ENCODE data around the gene FHL2.

The FHL2 gene

DNA sequence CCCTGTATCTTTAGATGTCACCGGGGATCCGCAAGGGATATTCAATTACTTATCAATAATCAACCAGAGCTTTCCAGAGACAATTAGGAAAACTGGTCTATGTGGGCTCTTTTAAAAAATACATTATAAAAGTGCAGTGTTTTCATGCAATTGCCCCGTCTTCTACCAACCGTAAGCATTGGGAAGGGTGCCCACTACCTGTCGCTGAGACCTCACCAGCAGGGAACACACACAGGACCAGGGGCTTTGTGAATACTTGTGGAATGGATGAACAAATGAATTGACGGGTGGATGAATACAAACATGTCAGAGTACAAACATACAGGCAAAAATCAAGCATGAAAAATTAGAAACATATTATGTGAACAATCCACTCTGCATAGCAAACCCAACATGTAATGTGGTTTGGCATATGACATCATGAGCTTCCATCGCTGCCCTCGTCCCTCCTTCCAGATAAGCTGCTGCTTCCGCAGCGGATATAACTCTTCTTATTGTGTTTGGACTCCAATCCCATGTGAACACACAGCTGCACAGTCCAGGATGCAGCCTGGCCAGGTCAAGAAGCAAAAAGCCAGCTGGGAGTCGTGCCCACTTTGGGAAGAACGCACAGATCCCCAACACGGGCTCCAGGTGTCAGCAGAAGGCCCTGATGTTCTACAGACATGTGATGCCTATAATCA lies 5.3 kb downstream of the FHL2 start:
- POLR2A ChIA-PET (ENCODE audit: low non-redundant PET): no interaction called here
- H3K27ac ChIP-seq: no peak overlapping the region
- CTCF ChIA-PET: no interaction called here
- no peak for DNase-seq (ENCODE audit: low spot score)
- TF ChIP-seq, protein P1, sequence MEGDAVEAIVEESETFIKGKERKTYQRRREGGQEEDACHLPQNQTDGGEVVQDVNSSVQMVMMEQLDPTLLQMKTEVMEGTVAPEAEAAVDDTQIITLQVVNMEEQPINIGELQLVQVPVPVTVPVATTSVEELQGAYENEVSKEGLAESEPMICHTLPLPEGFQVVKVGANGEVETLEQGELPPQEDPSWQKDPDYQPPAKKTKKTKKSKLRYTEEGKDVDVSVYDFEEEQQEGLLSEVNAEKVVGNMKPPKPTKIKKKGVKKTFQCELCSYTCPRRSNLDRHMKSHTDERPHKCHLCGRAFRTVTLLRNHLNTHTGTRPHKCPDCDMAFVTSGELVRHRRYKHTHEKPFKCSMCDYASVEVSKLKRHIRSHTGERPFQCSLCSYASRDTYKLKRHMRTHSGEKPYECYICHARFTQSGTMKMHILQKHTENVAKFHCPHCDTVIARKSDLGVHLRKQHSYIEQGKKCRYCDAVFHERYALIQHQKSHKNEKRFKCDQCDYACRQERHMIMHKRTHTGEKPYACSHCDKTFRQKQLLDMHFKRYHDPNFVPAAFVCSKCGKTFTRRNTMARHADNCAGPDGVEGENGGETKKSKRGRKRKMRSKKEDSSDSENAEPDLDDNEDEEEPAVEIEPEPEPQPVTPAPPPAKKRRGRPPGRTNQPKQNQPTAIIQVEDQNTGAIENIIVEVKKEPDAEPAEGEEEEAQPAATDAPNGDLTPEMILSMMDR (conservative IDR thresholded peaks at IDR 0.05; ENCODE audit: low read depth): no peak

DNA sequence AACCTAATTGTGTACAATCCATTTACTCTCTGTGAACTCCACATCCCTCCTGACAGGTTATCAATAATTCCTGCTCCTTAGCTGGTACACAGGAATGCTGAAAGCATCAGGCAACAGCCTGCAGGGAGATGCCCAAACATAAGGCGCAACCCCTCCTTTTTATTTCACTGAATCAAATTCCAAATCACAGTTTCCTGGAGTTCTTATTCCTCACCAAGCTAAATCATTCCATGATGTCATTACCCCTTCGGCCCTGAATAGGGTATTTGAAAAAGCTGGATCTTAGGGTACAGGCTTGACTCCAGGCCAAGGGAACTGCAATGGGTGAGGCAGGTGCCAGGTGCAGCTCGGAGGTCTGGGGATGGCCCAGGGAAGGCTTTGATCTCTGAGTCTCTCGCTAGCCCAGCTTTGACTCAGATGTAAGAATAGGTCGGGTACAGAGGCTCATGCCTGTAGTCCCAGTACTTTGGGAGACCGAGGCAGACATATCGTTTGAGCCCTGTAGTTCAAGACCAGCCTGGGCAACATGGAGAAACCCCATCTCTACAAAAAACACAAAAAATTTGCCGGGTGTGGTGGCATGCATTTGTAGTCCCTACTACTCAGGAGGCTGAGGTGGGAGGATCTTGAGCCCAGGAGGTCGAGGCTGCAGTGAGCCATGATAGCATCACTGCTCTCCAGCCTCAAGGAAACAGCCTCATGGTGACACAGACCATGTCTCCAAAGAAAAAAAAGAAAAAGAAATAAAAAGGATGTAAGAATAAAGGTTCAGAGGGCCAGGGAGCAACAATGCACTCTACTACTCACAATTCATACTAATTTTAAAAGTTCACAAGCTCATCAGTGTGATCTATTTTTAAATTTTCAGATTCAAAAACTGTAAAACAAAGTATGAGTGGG lies 6.8 kb downstream of the FHL2 start:
- POLR2A ChIA-PET (ENCODE audit: low non-redundant PET): no interaction called here
- DNase-seq (ENCODE audit: low spot score): no peak
- peak overlapping the region; percentile 63 for H3K27ac ChIP-seq
- CTCF ChIA-PET: no interaction called here
- TF ChIP-seq, protein P1 (conservative IDR thresholded peaks at IDR 0.05; ENCODE audit: low read depth): no peak

DNA sequence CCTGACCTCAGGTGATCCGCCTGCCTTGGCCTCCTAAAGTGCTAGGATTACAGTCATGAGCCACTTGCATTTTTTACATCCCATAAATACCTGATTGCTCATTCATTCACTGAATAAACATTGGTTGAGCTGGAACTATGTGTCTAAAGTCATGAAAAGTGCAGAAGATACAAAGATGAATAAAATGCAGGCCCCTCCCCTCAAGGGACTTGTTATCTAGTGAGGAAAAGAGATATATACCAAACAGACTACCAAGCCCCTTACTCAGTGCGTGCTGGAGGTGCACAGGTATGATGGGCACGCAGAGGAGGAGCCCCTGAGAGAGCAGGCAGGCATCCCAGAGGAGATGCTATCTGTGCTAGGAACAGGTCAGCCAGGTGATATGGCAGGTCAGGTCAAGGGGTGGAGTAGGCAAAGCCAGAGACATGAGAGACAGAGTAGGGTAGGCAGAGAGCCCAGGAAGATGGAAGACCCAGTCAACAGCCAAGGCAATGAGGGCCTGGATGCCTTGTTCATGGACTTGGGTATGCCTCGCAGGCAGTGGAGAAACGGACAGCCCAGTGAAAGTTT lies 7.7 kb downstream of the FHL2 start:
- ChIA-PET POLR2A (ENCODE audit: low non-redundant PET) (no interaction called here), CTCF (interaction anchor here (0.8 kb wide), 1 partner anchor 148 kb away, joined by 4 read pairs; no protein-coding TSS in a partner anchor)
- peak; percentile 56 for DNase-seq (ENCODE audit: low spot score)
- TF ChIP-seq, protein P1 (conservative IDR thresholded peaks at IDR 0.05; ENCODE audit: low read depth): no peak
- H3K27ac ChIP-seq: peak overlapping the region; percentile 63

DNA sequence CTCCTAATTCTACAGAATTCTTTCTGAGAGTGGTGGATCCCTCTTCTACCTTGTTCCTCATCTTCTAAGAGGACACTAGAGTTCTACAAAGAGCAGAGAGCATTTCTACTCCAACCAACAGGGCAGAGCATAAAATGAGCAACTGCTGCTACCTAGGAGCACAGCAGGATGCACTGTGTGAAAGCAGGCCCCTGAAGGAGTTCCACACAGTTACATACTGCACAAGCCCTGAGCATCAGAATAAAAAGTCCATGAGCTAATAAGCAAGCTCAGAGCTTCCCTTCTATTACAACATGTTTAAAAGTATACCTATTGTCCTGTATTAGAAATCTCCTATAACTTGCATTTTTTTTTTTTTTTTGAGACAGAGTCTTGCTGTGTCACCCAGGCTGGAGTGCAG lies 8.4 kb downstream of the FHL2 start:
- TF ChIP-seq, protein P1 (conservative IDR thresholded peaks at IDR 0.05; ENCODE audit: low read depth): no peak
- ChIA-PET CTCF (interaction anchor here (0.8 to 1.0 kb wide), 2 partner anchors 8 to 149 kb away, joined by 4 read pairs; partner anchors contain the start of gene FHL2), POLR2A (ENCODE audit: low non-redundant PET) (no interaction called here)
- H3K27ac ChIP-seq: peak overlapping the region; percentile 63
- no peak for DNase-seq (ENCODE audit: low spot score)

DNA sequence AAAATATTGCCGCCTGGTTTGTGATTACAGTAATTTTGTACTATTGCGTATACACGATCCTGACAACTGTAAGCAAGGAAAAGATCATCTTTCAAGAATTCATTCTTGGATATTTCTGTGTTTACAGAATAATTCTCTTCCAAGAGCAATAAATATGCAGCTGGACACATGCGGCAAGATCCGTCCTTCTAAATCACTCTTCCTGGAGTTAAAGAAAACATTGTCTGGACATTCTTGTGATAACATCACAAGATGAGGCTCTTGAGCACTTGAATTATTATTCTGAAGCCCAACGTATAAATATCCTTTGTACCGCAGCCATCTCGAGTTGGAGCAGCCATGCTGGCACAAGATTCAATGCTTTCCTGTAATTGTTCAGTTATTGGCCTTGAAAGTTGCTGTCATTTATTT lies 9.9 kb downstream of the FHL2 start:
- DNase-seq (ENCODE audit: low spot score): no peak
- POLR2A ChIA-PET (ENCODE audit: low non-redundant PET): no interaction called here
- no peak overlapping the region for H3K27ac ChIP-seq
- CTCF ChIA-PET: interaction anchor here (0.6 to 0.9 kb wide), 2 partner anchors 17 to 145 kb away, joined by 3 read pairs; no protein-coding TSS in a partner anchor
- TF ChIP-seq, protein P1 (conservative IDR thresholded peaks at IDR 0.05; ENCODE audit: low read depth): no peak

DNA sequence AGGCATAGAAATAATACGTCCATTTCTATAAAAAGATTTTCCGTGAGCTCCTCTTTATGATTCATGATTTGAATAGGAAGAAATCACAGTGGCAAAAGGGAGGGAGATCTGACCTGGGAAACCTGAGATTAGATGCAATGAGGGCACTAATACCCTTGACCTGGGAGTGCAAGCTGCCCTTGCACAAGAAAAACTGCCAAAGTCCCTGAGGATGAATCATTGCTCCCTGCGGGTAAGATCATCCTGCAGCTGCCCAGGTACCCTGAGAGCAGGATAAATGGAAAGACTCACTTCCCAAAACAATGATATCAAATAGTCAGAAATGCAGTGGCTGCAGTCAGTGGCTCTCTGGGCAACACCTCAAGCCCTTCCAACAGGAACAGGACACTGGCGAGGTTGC lies 11.6 kb downstream of the FHL2 start:
- CTCF ChIA-PET: interaction anchor here (0.6 to 0.9 kb wide), 2 partner anchors 16 to 136 kb away, joined by 3 read pairs; no protein-coding TSS in a partner anchor
- peak; percentile 58 for DNase-seq (ENCODE audit: low spot score)
- POLR2A ChIA-PET (ENCODE audit: low non-redundant PET): interaction anchor here (1.0 kb wide), 1 partner anchor 12 kb away, joined by 3 read pairs; the partner anchor contains the start of gene FHL2
- TF ChIP-seq, protein P1 (conservative IDR thresholded peaks at IDR 0.05; ENCODE audit: low read depth): no peak
- peak overlapping the region; percentile 40 for H3K27ac ChIP-seq

All from RWPE1 (cell line).